HG02973 (cell line): Measurements from ENCODE around the gene TRIM50.
"Not testable (repeated sequence)": the region's sequence is repeated elsewhere in the genome, so short reads cannot be mapped to it uniquely, and the experiment has no call there.

ENCODE experiments used
- ATAC-seq: cut with Tn5 transposase; IDR thresholded peaks from one replicate; pipeline ENCODE4 v1.9.1; 2021; ENCODE audit warnings: moderate library complexity; ENCODE audit not compliant: unreplicated experiment

Gene TRIM50

GRCh38 chr7:73327922-73328321, at the start of gene TRIM50, which contains the start of gene FKBP6:
Gene TRIM50, minus strand, starts transcription at chr7:73328082. Its CDS starts 3,295 bp downstream, at chr7:73324787.
Gene FKBP6, plus strand, starts transcription at chr7:73328161. Its CDS starts 268 bp downstream, at chr7:73328429.
- ATAC-seq: not testable (repeated sequence)

- ATAC-seq: no peak
Observed at GRCh38 chr7:73376671-73377412, 49.0 kb upstream of the TRIM50 start.

GRCh38 chr7:73376262-73376661, 48.4 kb upstream of the TRIM50 start:
- ATAC-seq: not testable (repeated sequence)

- ATAC-seq: no peak
Observed at GRCh38 chr7:73373741-73374140, 45.9 kb upstream of the TRIM50 start.

- ATAC-seq: no peak
Observed at GRCh38 chr7:73369622-73370021, 41.7 kb upstream of the TRIM50 start.

- ATAC-seq: no peak
Observed at GRCh38 chr7:73369009-73369408, 41.1 kb upstream of the TRIM50 start.

GRCh38 chr7:73366990-73367389, 39.1 kb upstream of the TRIM50 start:
- ATAC-seq: no peak

GRCh38 chr7:73366127-73366526, 38.2 kb upstream of the TRIM50 start:
- no peak for ATAC-seq

GRCh38 chr7:73364006-73364728, 36.3 kb upstream of the TRIM50 start:
- no peak for ATAC-seq

GRCh38 chr7:73363225-73364005, 35.5 kb upstream of the TRIM50 start:
- no peak for ATAC-seq

GRCh38 chr7:73360590-73360989, 32.7 kb upstream of the TRIM50 start:
- ATAC-seq: not testable (repeated sequence)

- no peak for ATAC-seq
Observed at GRCh38 chr7:73359746-73360375, 32.0 kb upstream of the TRIM50 start.

- no peak for ATAC-seq
Observed at GRCh38 chr7:73359306-73359705, 31.4 kb upstream of the TRIM50 start.

GRCh38 chr7:73358590-73359275, 30.9 kb upstream of the TRIM50 start:
- ATAC-seq: no peak

GRCh38 chr7:73356159-73356558, 28.3 kb upstream of the TRIM50 start:
- ATAC-seq: no peak

- no peak for ATAC-seq
Observed at GRCh38 chr7:73354821-73355220, 26.9 kb upstream of the TRIM50 start.

- no peak for ATAC-seq
Observed at GRCh38 chr7:73354196-73354595, 26.3 kb upstream of the TRIM50 start.

- ATAC-seq: no peak
Observed at GRCh38 chr7:73353243-73353642, 25.4 kb upstream of the TRIM50 start.

GRCh38 chr7:73352784-73353183, 24.9 kb upstream of the TRIM50 start:
- no peak for ATAC-seq

GRCh38 chr7:73351447-73352167, 23.7 kb upstream of the TRIM50 start:
- no peak for ATAC-seq
